Sigmoid colon (tissue), 7 donors: Measurements from ENCODE around the gene MOBP. TPM values are rescaled to one million over a fixed set of nuclear protein-coding genes. Genes with fewer than 3 reads are reported as not detected.

ENCODE experiments used
- DNase-seq: peaks from one replicate; pipeline ENCODE4 v3.0.0-alpha.2; 2019
- H3K27ac ChIP-seq, 4 donors: fragments of 200-600 bp; sonication (generic); one replicate each; pipeline ENCODE4 v1.5.1; 2016 to 2019; ENCODE audit warnings: mild to moderate bottlenecking in 1 of 4
- H3K27me3 ChIP-seq, 3 donors: fragments of 200-600 bp; sonication (generic); one replicate each; pipeline ENCODE4 v1.5.1; 2019; ENCODE audit warnings: mild to moderate bottlenecking in 1 of 3
- H3K36me3 ChIP-seq, 4 donors: fragments of 200-600 bp; sonication (generic); one replicate each; pipeline ENCODE4 v1.5.1; 2016 to 2019
- H3K4me1 ChIP-seq, 4 donors: fragments of 200-600 bp; sonication (generic); one replicate each; pipeline ENCODE4 v1.5.1; 2017 to 2019
- H3K4me3 ChIP-seq, 4 donors: fragments of 200-600 bp; sonication (generic); one replicate each; pipeline ENCODE4 v1.5.1; 2017 to 2019; ENCODE audit warnings: mild to moderate bottlenecking in 2 of 4, moderate library complexity in 1 of 4
- H3K9me3 ChIP-seq, 4 donors: fragments of 200-600 bp in 3 of 4; sonication (generic) in 3 of 4; one replicate each; pipeline versions ENCODE4 v1.5.1 to v1.6.1; 2013 to 2019
- CTCF ChIP-seq, 4 experiments: fragments of 450-650 bp in 3 of 4; fragments of 200-600 bp in 1 of 4; IDR thresholded peaks; one replicate each; pipeline ENCODE4 v1.5.1; 2016 to 2019; ENCODE audit warnings: antibody characterized with exemption in 4 of 4, mild to moderate bottlenecking in 3 of 4, moderate library complexity in 2 of 4
- EP300 ChIP-seq, 4 donors: sonication (generic); formaldehyde crosslinking; IDR thresholded peaks; one replicate each; pipeline ENCODE4 v1.6.1; 2017; ENCODE audit warnings: antibody characterized with exemption in 4 of 4
- POLR2A ChIP-seq, 2 donors: fragments of 450-650 bp; IDR thresholded peaks; one replicate each; pipeline ENCODE4 v1.6.1; 2016; ENCODE audit warnings: antibody characterized with exemption in 2 of 2, mild to moderate bottlenecking in 2 of 2, moderate library complexity in 2 of 2
- POLR2AphosphoS5 ChIP-seq, 4 donors: sonication (generic); formaldehyde crosslinking; IDR thresholded peaks; one replicate each; pipeline ENCODE4 v1.6.1; 2017; ENCODE audit warnings: antibody characterized with exemption in 4 of 4
- WGBS, 2 donors: extraction: QIAGEN DNeasy Blood & Tissue Kit; methylation state at CpG; one replicate each; pipeline ENCODE4 v1.1.7; 2013; 5-methylcytosine and 5-hydroxymethylcytosine counted together
- intact Hi-C: fragments of 100-400 bp; cut with DNase I; formaldehyde crosslinking; loops from one replicate; pipeline ENCODE4 v1.15.1; 2023
- polyA plus RNA-seq, 3 donors: library from polyadenylated mRNA; stranded (reverse); fragments of 200-250 nt; gene quantifications; one replicate each; pipeline ENCODE4 v1.2.3, GENCODE V29; 2013
- total RNA-seq, 4 donors: library from RNA; depleted of rRNA; stranded (reverse); fragments of >200 nt; gene quantifications; one replicate each; pipeline ENCODE4 v1.1.0, GENCODE V29; 2016
- donor health status: healthy with polysubstance abuse.
- donor health status: Bipolar disorder and iron deficiency.
- donor health status: healthy.

MOBP gene
- total and polyA plus RNA-seq, 7 donors, result 0.60 TPM; not detected in 6

- no peak overlapping the region for H3K27ac ChIP-seq
- WGBS, 2 donors, result 67 to 76% methylated on average over 11 of the region's 11 CpGs
- no peaks in the 10 kb centered on the region for H3K27me3 ChIP-seq
- H3K4me1 ChIP-seq, result no peaks in the 10 kb centered on the region
- H3K4me3 ChIP-seq, result no peak overlapping the region
- H3K9me3 ChIP-seq, result no peaks in the 10 kb centered on the region
- TF ChIP-seq CTCF (IDR thresholded peaks at IDR 0.05) (no peak), POLR2A (IDR thresholded peaks at IDR 0.05) (no peak), EP300 (IDR thresholded peaks at IDR 0.05) (no peak)
- no peaks in the 10 kb centered on the region for H3K36me3 ChIP-seq
- DNase-seq, result no peak
- intact Hi-C loops, result no loop called here
Measured at GRCh38 chr3:39515681-39516441, 48.4 kb downstream of the MOBP start.

- no peak for DNase-seq
- Histone ChIP-seq H3K4me1 (no peaks in the 10 kb centered on the region), H3K4me3 (no peak overlapping the region), H3K27me3 (no peaks in the 10 kb centered on the region), H3K36me3 (no peaks in the 10 kb centered on the region), H3K9me3 (peaks cover 0 to 5% (median 0%) of the 10 kb centered on the region in 4 donors), H3K27ac (no peak overlapping the region)
- TF ChIP-seq EP300 (IDR thresholded peaks at IDR 0.05) (no peak), POLR2AphosphoS5 (IDR thresholded peaks at IDR 0.05) (no peak)
- intact Hi-C loops, result no loop called here
- WGBS, 2 donors, result 78 to 92% methylated on average over 2 of the region's 2 CpGs
Measured at GRCh38 chr3:39519103-39519502, 51.6 kb downstream of the MOBP start.

- H3K27me3 ChIP-seq, result no peaks in the 10 kb centered on the region
- H3K27ac ChIP-seq, result no peak overlapping the region
- 32 to 42% methylated on average over 3 of the region's 3 CpGs for WGBS, 2 donors
- no peak for DNase-seq
- H3K9me3 ChIP-seq, result peaks cover 0 to 6% (median 0%) of the 10 kb centered on the region in 4 donors
- H3K4me3 ChIP-seq, result no peak overlapping the region
- TF ChIP-seq EP300 (IDR thresholded peaks at IDR 0.05) (no peak), POLR2AphosphoS5 (IDR thresholded peaks at IDR 0.05) (no peak), POLR2A (IDR thresholded peaks at IDR 0.05) (no peak), CTCF (IDR thresholded peaks at IDR 0.05) (no peak)
- intact Hi-C loops, result no loop called here
- H3K4me1 ChIP-seq, result no peaks in the 10 kb centered on the region
- no peaks in the 10 kb centered on the region for H3K36me3 ChIP-seq
Measured at GRCh38 chr3:39519554-39520288, 52.2 kb downstream of the MOBP start.

GRCh38 chr3:39521456-39521855 is 54.0 kb downstream of the MOBP start:
- DNase-seq, result no peak
- intact Hi-C loops, result no loop called here
- Histone ChIP-seq H3K9me3 (peaks cover 0 to 13% (median 0%) of the 10 kb centered on the region in 4 donors), H3K27ac (no peak overlapping the region), H3K27me3 (no peaks in the 10 kb centered on the region), H3K36me3 (no peaks in the 10 kb centered on the region), H3K4me1 (no peaks in the 10 kb centered on the region), H3K4me3 (no peak overlapping the region)
- TF ChIP-seq CTCF (IDR thresholded peaks at IDR 0.05) (no peak), POLR2AphosphoS5 (IDR thresholded peaks at IDR 0.05) (no peak), POLR2A (IDR thresholded peaks at IDR 0.05) (no peak), EP300 (IDR thresholded peaks at IDR 0.05) (no peak)
- 93 to 95% methylated on average over 3 of the region's 3 CpGs for WGBS, 2 donors

GRCh38 chr3:39524107-39524506 is 56.6 kb downstream of the MOBP start:
- H3K4me1 ChIP-seq, result no peaks in the 10 kb centered on the region
- peaks cover 0 to 13% (median 0%) of the 10 kb centered on the region in 4 donors for H3K9me3 ChIP-seq
- 76 to 93% methylated on average over 1 of the region's 1 CpG for WGBS, 2 donors
- H3K27me3 ChIP-seq, result no peaks in the 10 kb centered on the region
- H3K27ac ChIP-seq, result no peak overlapping the region
- H3K4me3 ChIP-seq, result no peak overlapping the region
- DNase-seq, result no peak
- no peaks in the 10 kb centered on the region for H3K36me3 ChIP-seq
- TF ChIP-seq EP300 (IDR thresholded peaks at IDR 0.05) (no peak), CTCF (IDR thresholded peaks at IDR 0.05) (no peak), POLR2AphosphoS5 (IDR thresholded peaks at IDR 0.05) (no peak), POLR2A (IDR thresholded peaks at IDR 0.05) (no peak)
- intact Hi-C loops, result no loop called here
